Hematopoietic multipotent progenitor cell treated with erythropoietin and hydrocortisone succinate and interleukin-3 and kit ligand, for 8 days (in vitro differentiated cells): Measurements from ENCODE around the gene P2RY12.
"Not testable (repeated sequence)": the region's sequence is repeated elsewhere in the genome, so short reads cannot be mapped to it uniquely, and the experiment has no call there.

Experiments used
- DNase-seq: peaks from one replicate; pipeline ENCODE4 v3.0.0-alpha.2; 2015

The P2RY12 gene

DNA sequence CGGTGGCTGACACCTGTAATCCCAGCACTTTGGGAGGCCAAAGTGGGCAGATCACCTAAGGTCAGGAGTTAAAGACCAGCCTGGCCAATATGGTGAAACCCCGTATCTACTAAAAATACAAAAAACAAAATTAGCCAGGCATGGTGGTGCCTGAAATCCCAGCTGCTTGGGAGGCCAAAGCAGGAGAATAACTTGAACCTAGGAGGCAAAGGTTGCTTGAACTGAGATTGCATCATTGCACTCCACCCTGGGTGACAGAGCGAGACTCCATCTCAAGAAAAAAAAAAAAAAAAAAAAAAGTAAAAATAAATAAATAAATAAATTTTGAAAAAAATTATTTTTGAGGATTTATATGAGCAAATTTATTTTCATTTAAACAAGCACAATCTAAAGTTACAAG, 7.6 kb upstream of the P2RY12 start:
- DNase-seq, result not testable (repeated sequence)

DNA sequence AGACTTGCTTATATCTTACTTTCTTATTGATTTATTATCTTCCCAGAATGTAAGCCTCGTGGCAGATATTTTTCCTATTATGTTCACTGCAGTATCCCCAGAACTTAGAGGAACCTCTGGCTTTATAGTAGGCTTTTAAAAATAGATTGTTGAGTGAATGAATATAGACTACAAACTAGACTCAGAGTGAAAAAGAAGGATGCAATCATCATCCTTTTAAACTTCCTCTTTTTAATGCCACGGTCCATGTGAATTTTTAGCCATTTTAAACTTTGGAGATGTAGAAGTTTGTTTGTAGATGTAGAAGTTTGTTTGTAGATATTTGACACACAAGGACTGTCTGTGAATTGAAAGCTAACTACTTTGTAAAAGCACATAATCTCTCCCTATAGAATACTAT, 7.2 kb upstream of the P2RY12 start:
- no peak for DNase-seq

DNA sequence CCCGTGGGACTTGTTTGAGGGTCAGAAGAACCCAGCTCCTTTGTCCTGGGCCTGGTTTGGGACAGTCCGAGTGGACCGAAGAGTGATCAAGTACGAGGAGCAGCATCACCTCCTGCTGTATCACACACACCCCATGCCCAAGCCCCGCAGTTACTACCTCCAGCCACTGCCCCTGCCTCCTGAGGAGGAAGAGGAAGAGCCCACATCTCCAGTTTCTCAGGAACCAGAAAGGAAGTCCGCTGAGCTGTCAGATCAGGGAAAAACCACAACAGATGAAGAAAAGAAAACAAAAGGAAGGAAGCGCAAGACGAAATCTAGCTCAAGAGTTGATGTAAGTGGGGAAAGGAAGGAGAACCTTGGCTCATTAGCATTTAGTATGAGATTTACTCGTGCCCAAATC, 3.3 kb upstream of the P2RY12 start:
- DNase-seq, result no peak

DNA sequence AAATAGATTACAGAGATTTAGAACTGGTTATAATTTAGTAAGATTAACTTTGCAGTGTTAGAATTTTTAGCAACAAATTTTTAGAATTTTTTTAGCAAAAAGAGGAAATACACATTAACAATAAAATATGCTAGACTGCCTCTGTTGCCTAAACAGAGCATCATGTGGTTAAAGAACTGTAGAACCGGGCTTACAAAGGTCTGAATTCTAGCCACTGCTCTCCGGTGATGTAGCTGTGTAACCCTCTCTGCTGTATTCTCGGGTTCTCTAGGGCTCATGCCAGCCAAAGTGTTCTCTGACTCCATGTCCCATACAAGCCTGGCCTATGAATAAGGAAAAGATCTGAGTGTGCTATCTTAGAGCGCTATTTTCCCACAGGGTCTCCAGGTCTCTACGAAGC, 2.9 kb upstream of the P2RY12 start:
- DNase-seq, result no peak

DNA sequence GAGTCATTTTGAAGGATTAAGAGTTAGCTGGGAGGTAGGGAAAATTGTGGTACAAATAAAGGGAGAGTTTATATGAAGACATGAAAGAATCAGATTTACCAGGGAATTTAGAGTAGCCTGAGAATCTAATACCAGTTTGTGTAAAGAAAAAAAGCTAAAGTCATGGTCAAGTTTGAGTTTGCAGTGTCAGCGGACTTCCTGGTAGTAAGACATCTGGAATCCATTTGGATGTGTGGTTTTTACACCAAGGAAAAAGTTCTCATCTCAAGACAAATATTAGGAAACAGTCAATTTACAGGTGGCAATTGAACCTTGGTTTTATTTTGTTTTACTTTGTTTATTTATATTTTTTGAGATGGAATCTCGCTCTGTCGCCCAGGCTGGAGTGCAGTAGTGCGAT, 1.5 kb upstream of the P2RY12 start:
- no peak for DNase-seq

DNA sequence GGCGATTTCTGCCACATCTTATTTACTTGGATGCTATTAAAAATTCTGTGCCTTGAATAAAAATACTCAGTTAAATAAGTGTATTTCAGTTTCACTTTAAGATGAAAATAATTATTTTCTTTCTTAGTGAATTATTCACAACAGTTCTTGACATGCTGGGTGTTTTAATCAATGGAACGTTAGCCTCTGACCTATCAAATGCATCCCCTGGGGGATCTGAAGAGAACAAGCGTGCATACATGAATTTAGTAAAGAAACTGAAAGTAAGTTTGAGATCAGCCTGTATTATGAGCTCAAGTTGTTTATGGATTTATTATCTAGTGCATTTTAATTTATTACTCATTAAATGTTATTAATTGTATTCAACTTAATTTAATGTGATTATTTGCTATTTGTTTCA, 597 bp downstream of the P2RY12 start:
- DNase-seq, result no peak

DNA sequence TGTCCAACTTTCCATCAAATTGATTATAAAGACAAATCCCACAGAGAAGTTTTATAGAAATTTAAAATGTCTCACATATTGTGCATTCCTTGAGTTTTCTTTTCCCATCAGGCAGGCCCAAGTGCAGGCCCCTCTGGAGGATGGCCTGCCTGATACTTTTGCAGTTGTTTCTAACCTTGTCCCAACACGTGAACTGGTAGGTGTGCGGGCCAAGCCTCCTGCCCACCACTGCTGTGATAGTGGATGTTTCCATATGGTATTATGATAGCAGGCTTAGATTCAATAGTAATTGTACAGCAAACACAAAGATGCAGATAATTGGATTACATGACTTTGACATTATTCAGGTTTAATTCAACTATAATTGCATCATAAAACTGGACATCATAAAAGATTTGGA, 1.4 kb downstream of the P2RY12 start:
- no peak for DNase-seq

DNA sequence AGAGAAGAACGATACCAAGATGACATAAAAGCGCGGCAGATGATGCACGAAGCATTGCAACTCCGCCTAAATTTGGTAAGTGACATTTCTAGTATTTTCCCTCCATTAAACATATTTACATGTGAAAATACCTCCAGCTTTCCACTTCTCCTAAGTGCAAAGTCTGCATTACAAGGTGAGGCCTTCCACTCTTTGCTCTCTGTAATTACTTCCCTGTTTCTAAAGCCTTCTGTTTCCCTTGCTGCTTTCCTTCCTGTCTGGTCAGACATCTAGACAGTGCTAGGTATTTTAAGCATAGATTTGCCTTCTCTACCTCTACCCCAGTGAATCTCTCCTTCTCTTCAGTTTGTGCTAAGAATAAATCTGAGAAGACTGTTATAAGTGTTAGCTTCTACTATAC, 1.9 kb downstream of the P2RY12 start:
- no peak for DNase-seq

DNA sequence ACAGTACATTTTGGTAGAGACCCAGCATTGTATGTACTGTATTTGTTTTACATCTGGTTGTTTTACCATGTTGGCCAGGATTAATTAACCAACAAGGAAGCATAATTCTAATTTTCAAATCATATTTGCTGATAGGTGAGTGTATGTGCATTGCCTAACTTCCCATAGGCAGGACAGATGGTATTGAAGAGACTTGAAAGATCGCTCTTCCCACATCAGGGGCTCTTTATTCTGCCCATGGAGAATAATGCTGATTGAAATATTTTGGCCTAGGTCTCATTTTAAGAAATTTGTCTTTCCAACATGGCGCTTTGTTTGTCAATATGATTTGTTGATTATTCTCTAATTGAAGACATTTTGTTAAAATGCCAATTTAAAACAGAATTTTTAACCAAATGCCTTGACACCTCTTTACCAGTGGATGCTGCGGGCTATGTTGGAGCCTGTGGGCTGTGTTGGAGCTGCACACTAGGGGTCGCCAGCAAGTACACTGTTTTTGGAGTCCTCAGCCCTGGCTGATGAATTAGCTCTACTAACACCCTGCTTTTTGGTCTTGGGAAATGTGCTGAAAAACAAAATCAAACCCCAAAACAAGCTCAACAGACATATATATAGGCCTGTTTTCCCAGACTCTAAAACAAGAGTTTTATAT, 5.3 kb downstream of the P2RY12 start:
- peak; percentile 36 for DNase-seq

DNA sequence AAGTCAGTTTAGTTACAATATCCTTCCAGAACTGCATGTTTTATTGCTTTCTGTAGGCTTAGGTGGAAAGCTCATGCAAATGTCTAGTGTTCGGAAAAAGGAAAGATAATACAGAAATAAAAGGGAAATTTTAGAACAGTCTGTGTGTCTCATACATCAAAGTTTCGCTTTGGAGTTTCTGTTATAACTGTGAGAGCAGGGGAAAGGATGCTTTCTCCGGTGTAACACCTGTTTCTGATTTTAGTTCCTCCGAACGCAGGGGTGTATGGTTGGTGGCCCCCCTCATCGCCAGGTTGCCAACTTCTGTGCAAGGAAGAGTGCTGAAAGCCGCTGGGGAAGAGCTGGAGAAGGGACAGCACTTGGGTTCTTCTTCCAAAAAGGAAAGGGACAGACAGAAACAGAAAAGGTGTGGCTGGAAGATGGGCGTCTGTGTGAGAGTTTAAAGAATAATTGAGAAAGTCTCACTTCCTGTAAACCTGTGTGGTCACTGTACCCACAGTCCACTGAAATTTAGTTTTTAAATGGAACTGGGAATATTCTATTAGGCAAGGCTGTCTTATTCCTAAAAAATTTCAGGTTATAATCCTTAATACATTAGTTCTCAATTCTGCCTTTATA, 6.7 kb downstream of the P2RY12 start:
- no peak for DNase-seq

DNA sequence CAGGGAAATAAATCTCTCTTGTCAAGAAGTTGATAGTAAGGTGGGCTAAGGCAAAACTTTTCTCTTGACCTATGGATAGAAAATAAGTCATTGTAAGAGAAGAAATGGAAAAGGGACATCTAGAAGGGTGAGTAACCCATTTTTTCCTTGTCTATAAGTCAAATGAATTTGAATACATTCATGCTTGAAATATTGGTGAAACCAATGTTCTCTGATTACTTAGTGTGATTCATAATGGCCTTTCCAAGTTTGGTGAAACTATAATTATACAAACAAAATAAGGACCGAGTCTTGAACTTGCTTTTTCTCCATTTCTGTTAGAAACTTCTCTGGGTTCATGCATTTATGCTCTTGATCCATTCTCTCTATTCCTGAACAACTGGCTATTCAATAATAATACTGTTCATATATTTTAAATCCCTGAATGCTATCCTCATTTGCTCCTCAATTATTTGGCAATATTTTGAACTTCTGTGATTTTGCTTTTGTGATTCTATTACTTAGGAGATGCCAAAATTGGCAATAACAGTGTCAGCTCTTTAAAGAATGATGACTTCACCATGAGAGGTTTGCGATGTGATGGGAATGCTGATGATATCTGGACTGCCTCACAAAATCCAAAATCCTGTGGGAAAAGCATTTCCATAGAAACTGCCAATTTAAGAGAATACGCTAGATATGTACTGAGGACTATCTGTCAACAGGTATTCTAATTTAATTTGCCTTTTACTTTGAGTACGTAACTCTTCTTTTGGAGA, 12.3 kb downstream of the P2RY12 start:
- no peak for DNase-seq

DNA sequence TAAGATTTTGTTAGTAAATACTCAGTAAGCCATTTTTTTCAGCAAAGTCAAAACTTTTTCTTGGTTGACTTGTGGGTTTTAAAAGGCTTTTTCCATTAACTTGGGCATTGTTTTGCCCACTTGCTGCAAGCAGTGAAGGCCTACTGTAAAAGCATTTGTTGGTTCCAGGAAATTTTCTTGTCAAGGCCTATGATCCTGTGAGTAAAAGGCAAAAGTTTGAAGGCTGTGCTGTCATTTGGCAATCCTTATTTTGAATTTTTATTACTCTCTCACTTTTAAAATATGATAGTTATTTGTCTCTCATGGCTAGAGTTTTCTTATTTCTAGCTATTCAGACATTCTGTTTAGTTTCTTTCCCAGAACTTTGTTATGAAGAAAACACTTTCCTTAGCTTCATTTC, 13.0 kb downstream of the P2RY12 start:
- no peak for DNase-seq

DNA sequence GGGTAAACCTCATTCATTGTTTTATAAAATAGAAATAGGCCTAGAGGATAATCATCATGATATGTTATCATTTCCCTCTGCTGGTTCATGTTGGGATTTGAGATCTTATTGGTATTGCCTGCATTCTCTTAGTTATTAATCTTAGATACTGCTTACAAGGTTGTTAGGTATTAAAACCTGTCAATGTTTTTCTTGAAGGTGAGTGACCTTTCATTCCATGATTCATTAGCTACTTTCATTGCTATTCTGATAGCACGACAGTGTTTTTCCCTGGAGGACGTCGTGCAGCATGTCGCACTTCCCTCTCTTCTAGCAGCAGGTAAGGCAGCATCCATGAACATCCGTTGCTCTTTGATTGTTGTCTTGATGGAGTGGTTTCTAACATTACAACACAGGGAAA, 17.1 kb downstream of the P2RY12 start:
- no peak for DNase-seq

DNA sequence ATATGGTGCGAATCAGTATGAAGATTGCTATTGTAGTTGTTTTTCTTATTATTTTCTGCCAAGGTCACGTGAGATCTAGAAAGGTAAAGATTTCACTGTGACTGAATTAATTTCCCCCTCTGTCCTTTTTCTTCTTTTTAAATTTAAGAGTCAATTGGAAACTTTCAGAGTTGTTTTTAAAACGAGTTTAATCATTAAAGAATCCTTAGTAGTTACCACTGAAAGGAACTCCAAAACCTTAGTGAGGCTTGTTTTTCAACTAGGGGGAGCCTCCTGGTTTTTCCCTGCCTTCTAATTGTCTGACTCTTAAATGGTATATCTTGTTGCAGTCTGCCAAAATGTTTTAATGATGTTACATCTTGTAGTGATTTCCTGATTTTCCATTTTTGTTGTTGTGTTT, 17.6 kb downstream of the P2RY12 start:
- DNase-seq, result no peak

DNA sequence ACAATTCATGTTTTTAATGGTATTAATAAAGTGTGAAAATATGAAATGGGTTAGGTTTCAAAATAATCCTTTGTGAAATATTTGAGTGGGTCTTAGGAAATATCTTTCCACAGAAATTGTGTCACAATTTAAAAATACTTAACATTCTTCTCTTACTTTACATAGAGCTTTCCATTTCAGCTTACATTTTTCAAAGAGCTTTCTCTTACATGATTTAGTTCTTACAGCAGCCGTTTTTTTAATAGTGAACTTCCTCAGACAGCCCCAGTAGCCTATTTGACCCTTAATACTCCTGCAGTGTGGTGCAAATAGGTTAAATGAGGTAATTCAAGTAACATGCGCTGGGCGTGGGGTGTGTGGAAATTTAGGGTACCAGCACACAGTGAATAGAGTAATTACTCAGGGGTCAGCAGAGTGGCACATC, 21.8 kb downstream of the P2RY12 start:
- DNase-seq, result no peak

DNA sequence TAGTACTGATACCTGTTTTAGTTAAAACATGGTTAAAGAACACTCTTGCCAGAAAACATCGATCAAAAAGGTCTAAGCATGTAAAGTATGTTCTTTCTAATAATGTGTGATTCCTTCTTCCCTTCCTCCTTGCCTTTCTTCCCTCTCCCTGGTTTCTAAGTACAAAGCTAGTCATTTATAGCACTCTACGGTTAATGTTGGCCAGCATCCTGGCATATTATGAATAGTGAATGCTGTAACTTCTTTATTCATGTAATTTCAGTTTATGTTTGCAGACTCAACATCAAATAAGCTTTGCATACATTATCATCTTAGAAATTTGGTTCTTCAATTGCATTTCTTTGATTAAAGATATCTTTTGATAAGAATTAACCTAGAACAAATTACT, 27.1 kb downstream of the P2RY12 start:
- no peak for DNase-seq

DNA sequence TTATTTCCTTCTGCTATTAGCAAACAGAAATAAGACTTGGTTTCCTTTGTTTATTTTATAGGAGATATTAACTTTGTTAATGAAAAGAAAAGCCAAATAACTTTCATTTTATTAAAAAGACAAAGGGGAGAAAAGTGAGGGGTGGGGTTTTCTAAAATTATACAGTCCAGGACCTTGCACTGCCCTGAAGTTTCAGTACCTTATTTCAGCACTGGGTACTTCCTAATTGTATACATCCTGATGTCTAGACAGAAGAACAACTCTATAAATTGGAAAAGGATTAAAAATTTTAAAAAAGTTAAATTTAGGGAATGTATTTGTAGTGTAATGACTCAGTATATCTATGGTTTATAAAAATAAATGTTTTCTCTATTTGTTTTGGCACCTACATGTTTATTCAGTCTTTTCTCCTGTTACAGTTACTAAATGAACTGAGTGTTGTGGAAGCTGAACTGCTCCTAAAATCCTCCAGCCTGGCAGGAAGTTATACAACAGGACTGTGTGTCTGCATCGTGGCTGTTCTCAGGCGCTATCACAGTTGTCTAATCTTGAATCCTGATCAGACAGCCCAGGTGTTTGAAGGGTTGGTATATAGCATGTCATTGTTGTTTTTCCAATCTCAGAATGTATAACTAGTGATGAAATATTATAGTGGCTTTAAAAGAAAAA, 27.6 kb downstream of the P2RY12 start:
- DNase-seq, result no peak

DNA sequence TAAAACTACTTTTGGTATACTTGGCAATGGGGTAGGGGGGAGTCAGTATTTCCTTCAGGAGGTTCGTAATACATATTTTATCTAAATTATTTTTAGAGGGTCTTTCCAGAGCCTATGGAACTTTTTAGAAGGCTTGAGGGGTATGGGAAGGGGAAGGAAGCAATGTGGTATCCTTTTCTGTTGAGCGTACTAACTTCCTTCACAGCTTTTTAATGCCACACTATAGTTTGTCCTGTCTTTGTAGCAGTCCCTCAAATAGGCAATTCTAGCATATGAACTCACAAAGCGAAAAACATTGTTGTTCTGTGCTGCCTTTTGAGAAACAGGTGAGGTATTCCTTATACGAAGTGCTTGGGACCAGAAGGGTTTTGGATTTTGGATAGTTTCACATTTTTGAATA, 32.9 kb downstream of the P2RY12 start:
- no peak for DNase-seq

DNA sequence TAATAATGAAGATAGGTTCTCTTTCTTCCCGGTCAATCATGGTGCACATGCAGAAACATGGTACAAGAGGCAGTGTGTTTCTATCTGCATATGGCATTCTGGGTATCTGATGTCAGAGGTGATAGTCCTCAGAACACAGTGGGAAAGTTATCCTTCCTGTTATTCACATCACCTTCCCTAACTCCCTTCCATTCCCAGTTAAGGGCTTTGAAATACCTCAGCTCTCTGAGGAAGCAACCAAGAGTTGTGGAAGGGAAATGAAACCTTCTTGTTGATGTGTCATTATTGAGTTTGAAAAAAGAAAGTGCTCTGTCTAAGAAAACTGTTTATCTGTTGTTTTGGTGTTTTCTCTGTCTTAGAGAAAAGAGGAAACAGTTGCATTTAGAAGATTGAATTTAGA, 33.3 kb downstream of the P2RY12 start:
- no peak for DNase-seq

DNA sequence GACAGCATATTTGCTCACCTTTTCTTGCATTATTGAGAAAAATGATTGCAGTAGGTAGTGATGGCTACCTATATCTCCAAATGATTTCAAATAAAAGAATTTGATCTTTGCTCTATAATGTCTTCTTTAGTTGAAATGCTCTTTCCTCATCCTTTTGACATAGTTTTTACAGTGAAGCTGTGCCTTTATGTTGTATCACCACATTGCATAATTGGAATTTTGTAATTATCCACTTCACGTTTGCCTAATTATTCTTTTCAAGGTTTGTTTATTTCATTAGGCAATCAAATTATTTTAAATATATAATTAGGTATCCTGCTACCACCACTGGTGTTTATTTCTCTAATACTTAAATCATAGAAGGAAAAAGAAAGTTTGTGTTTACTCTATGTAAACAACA, 33.9 kb downstream of the P2RY12 start:
- no peak for DNase-seq

DNA sequence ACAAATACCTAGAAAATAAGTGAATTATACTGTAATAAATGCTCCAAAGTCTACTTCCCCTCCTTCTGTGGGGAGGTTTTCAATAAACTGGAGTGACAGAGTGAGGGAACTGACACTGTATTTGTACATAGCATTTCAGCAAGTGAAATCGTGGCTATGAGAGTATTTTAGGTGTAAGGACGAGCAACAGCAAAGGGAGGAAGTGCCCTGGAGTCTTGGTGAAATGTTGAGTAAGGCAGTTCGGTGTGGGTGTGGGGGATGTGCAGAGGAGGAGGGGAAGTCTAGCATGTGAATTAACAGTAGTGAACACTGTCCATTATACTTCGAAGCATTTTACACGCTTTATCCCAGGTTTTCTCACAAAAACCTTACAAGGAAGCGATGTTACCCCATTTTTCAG, 37.1 kb downstream of the P2RY12 start:
- DNase-seq, result peak; percentile 22

DNA sequence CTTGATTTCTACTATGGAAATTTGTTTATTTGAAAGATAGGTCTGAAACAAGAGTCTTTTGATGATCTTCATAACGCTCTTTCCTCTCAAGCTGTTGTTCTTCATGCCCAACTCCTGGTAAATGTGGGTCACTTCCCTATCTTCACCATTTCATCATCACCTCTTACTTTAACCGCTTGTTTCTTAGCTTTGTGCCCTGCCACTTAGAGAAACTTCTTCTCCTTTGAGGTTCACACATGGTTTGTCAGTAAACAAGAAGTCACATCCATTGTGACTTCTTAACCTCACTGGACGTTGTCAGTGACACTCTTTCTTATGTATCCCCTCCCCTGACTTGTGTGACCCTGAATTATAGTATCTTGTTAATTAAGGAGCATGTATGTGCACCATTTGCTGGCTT, 38.3 kb downstream of the P2RY12 start:
- DNase-seq, result peak; percentile 4

DNA sequence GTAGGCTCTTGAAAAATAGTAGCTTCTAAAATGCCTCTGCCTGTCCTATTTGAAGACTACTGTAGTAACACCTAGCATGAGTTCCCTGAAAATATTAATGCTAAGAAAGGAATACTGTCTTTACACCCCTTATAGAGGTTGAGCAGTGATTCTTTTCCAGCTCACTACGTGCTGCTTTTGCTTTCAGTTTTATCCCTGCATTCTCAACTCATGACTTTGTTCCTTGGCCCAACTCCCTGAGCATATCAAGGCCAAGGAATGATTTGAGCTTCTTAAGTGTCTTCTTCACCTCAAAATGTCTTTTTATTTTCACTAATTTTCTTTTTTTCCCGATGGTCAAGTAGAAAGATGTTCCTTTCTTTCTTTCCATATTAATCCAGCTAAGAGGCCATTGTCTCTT, 38.7 kb downstream of the P2RY12 start:
- no peak for DNase-seq

DNA sequence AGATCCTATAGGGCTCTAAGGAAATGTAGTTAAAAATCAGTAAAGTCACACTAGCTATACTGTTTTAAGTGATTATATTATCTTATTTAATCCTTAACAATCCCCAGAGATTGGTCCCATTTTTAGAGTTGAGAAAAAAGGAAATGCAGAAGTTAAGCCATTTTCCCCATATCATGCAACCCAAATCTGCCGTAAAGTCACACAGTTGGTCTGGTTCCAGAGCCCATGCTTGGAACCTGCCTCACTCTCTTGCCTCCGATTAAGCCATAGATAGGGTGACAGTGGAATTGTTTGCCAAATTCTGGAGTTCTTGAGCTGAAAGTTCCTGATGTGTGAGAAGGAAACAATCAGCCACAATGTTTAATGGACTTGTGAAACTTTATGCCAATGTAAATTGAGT, 52.9 kb downstream of the P2RY12 start:
- no peak for DNase-seq
